Measurements from ENCODE around the gene FZD10. TPM values are rescaled to one million over a fixed set of nuclear protein-coding genes. Genes with fewer than 3 reads are reported as not detected.

Gene FZD10
- total RNA-seq, 4 donors from 2014 or later = 1.2 to 4.7 (median 2.5) TPM

GRCh38 chr12:130132831-130133511 lies 29.3 kb upstream of the FZD10 start:
- Histone ChIP-seq H3K9me3 (no peaks in the 10 kb centered on the region), H3K27me3 (no peaks in the 10 kb centered on the region), H3K27ac (no peak overlapping the region), H3K36me3 (no peaks in the 10 kb centered on the region), H3K4me1 (no peaks in the 10 kb centered on the region), H3K4me3 (replicated peaks in 1 of 3) (no peak overlapping the region)
- 56 to 63% methylated on average over 14 of the region's 14 CpGs for WGBS, 2 donors
- TF ChIP-seq, protein P1, sequence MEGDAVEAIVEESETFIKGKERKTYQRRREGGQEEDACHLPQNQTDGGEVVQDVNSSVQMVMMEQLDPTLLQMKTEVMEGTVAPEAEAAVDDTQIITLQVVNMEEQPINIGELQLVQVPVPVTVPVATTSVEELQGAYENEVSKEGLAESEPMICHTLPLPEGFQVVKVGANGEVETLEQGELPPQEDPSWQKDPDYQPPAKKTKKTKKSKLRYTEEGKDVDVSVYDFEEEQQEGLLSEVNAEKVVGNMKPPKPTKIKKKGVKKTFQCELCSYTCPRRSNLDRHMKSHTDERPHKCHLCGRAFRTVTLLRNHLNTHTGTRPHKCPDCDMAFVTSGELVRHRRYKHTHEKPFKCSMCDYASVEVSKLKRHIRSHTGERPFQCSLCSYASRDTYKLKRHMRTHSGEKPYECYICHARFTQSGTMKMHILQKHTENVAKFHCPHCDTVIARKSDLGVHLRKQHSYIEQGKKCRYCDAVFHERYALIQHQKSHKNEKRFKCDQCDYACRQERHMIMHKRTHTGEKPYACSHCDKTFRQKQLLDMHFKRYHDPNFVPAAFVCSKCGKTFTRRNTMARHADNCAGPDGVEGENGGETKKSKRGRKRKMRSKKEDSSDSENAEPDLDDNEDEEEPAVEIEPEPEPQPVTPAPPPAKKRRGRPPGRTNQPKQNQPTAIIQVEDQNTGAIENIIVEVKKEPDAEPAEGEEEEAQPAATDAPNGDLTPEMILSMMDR (IDR thresholded peaks at IDR 0.05) = no peak
- TF ChIP-seq POLR2A (IDR thresholded peaks at IDR 0.05) = no peak
- intact Hi-C loops (cut with DNase I) = no loop called here
- DNase-seq = no peak

GRCh38 chr12:130133851-130134562 lies 28.3 kb upstream of the FZD10 start:
- TF ChIP-seq POLR2A (IDR thresholded peaks at IDR 0.05) = no peak
- TF ChIP-seq, protein P1 (IDR thresholded peaks at IDR 0.05) = no peak
- no peaks in the 10 kb centered on the region for H3K9me3 ChIP-seq
- H3K4me1 ChIP-seq = no peaks in the 10 kb centered on the region
- H3K27ac ChIP-seq = no peak overlapping the region
- no peak overlapping the region for H3K4me3 ChIP-seq (replicated peaks in 1 of 3)
- 52 to 55% methylated on average over 24 to 25 of the region's 26 CpGs for WGBS, 2 donors
- intact Hi-C loops (cut with DNase I) = no loop called here
- DNase-seq = no peak
- no peaks in the 10 kb centered on the region for H3K36me3 ChIP-seq
- no peaks in the 10 kb centered on the region for H3K27me3 ChIP-seq

- TF ChIP-seq, protein P1 (IDR thresholded peaks at IDR 0.05) = no peak
- no peak for TF ChIP-seq POLR2A (IDR thresholded peaks at IDR 0.05)
- DNase-seq = no peak
- H3K27ac ChIP-seq = no peak overlapping the region
- H3K27me3 ChIP-seq = no peaks in the 10 kb centered on the region
- no peaks in the 10 kb centered on the region for H3K9me3 ChIP-seq
- no peaks in the 10 kb centered on the region for H3K36me3 ChIP-seq
- WGBS, 2 donors = 68 to 81% methylated on average over 5 to 8 of the region's 8 CpGs
- no peak overlapping the region for H3K4me3 ChIP-seq (replicated peaks in 1 of 3)
- no peaks in the 10 kb centered on the region for H3K4me1 ChIP-seq
- intact Hi-C loops (cut with DNase I) = no loop called here
Observed at GRCh38 chr12:130134563-130134915, 27.7 kb upstream of the FZD10 start.

- no peaks in the 10 kb centered on the region for H3K27me3 ChIP-seq
- intact Hi-C loops (cut with DNase I) = no loop called here
- 79 to 91% methylated on average over 11 of the region's 11 CpGs for WGBS, 2 donors
- H3K27ac ChIP-seq = no peak overlapping the region
- H3K9me3 ChIP-seq = no peaks in the 10 kb centered on the region
- no peaks in the 10 kb centered on the region for H3K4me1 ChIP-seq
- no peak for DNase-seq
- H3K36me3 ChIP-seq = no peaks in the 10 kb centered on the region
- no peak overlapping the region for H3K4me3 ChIP-seq (replicated peaks in 1 of 3)
- TF ChIP-seq, protein P1 (IDR thresholded peaks at IDR 0.05) = no peak
- TF ChIP-seq POLR2A (IDR thresholded peaks at IDR 0.05) = no peak
Observed at GRCh38 chr12:130136509-130137039, 25.7 kb upstream of the FZD10 start.

Measured in thyroid gland (tissue), 4 donors.